HG03565 (cell line): Measurements from ENCODE around the gene KIAA0040.
A peak's percentile ranks its signal among the peaks of the same experiment; 100 is the strongest.

Experiments
- ATAC-seq: cut with Tn5 transposase; IDR thresholded peaks from one replicate; pipeline ENCODE4 v1.9.1; 2021; ENCODE audit warnings: mild to moderate bottlenecking, moderate library complexity; ENCODE audit not compliant: unreplicated experiment

KIAA0040 gene

GRCh38 chr1:175145899-175146528 lies 46.6 kb downstream of the KIAA0040 start:
- no peak for ATAC-seq

- no peak for ATAC-seq
Measured at GRCh38 chr1:175138579-175138978, 54.0 kb downstream of the KIAA0040 start.

GRCh38 chr1:175137369-175137768 lies 55.2 kb downstream of the KIAA0040 start:
- ATAC-seq: no peak

DNA sequence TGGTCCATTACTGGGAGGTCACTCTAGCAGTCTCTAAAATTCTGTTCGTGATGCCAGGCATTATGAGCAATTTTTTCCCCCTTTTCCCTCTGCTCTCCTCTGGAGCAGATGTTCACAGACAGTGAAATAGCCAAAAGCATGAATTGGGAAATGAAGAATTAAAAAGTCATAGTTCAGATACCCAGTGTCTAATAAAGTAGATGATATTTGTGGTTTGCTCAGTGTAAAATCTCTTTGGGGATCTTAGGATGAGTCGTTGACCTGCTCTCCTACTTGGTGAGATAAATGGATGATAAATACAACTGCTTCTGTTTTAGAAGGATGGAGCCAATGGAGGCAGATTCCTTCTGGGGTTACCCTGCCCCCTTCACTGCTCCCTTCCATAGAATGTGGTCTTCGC lies 56.3 kb downstream of the KIAA0040 start:
- no peak for ATAC-seq

- no peak for ATAC-seq
Measured at GRCh38 chr1:175134500-175134899, 58.1 kb downstream of the KIAA0040 start.

- ATAC-seq: peak; percentile 48
Measured at GRCh38 chr1:175133673-175134435, 58.7 kb downstream of the KIAA0040 start.

DNA sequence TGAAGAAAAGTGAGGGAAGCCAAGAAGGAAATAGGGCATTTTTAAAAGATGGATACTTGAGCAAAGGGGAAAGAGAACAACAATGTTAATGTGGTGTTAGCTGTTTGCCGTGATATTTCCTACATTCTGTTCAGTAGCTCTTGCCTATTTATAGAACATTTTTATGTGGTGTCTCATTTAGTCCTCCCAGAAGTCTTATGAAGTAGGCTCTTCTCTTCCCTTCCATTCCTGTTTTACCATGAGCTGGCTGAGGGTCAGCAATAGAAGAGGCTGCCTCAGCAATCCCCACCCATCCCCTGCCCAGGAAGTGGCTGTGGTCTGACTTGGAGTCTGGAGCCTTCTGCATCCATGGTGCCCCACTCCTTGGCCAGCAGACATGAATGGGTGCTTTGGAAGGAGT lies 60.1 kb downstream of the KIAA0040 start:
- ATAC-seq: no peak

DNA sequence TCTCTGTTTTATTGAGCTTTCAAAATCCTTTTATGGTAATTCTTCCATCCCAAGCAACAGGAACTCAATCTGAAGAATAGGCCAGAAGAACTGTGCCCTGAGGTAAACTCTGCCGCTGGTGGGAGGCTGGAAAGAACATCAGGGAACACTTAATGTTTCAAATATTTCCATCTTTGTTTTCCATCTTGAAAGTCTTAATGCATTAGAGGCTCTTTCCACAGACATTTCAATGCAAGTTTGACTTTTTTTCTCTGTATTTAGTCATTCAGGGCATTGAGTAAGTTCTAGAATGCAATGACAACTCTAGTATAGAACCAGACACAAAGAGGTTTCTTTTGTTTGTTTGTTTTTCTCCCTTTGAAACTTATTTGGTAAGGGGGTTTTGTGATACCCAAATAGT lies 61.5 kb downstream of the KIAA0040 start:
- no peak for ATAC-seq

DNA sequence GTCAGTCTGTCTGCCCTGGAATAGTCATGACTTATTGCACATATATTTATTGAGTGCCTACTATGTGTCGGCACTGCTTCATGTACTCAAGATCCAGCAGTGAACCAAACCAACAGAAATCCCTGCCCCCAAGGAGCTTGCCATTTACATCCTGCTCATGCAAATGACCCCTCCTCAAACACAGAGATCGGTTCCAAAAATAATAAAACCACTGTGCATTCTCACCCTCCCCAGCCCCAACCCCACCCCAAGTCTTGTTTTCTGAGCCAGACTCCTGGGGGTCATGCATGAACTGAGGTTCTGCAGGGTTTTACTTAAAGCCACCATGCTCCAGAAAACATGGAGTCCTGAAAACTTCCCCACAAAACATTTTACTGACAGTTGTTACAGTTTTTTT lies 61.9 kb downstream of the KIAA0040 start:
- ATAC-seq: no peak

DNA sequence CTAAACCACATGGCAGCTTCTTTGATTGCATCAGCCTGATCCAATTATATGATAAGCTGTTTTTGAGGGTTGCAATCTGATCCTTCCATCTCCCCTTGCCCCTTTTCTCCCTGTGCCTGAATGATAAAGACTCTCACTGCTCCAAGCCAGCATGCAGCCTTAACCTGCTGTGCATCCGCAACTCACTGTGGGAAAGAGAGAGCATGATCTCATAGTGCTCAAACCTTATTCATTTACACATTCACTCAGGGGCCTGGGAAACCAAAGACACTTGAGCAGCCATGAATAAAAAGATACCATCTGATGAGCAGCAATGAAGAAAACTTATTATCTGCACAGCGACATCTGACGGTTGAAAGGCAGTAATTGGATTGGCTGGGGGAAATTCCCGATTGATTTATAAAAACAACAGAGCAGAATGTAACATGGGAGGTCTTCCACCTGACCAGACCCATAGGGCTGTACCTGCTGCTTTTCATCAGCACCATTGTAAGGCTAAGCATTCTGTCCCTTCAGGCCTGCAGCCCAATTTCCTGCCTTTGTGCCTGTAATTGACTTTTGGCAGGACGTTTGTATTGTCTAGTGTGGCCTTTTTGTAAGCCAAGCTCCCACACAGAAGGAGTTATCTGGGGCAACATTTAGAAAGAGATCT lies 62.5 kb downstream of the KIAA0040 start:
- ATAC-seq: no peak

DNA sequence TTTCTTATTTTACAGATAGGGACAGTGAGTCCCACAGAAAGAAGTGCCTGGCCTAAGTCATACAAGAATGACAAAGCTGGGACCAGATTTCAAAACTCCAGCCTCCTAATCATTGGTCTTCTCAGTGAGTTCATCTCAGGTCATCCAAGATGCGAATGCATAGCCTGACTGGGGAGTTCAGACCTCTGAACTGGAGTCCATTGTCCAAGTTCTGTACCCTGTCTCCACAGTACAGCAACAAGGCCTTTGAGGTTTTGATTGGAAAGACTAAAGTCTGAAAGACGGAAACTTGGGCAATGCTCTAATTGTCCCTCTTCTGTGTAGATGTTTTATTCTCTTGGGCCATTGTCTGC lies 63.0 kb downstream of the KIAA0040 start:
- no peak for ATAC-seq

- no peak for ATAC-seq
Measured at GRCh38 chr1:175129182-175129581, 63.4 kb downstream of the KIAA0040 start.

GRCh38 chr1:175128523-175128922 lies 64.1 kb downstream of the KIAA0040 start:
- ATAC-seq: no peak

GRCh38 chr1:175127565-175127964 lies 65.0 kb downstream of the KIAA0040 start:
- no peak for ATAC-seq

- no peak for ATAC-seq
Measured at GRCh38 chr1:175126347-175126746, 66.2 kb downstream of the KIAA0040 start.

GRCh38 chr1:175124861-175125260 lies 67.7 kb downstream of the KIAA0040 start:
- ATAC-seq: no peak

DNA sequence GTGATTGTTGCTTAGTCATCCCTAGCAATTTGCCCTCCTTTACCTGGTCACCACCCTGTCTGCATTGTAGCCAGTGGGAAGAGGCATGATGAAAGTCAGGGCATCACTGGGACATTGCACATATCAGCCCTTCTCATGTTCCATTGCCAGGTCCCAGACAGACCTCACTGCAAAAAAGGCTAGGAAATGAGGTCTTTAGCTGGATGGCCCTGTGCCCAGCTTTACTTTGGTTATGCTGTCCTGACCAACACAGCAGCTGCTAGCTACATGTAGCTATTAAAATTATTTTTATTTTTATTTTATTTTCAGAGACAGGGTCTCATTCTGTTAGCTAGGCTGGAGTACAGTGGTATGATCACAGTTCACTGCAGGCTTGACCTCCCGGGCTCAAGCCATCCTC lies 72.1 kb downstream of the KIAA0040 start:
- no peak for ATAC-seq

GRCh38 chr1:175118375-175119367 lies 73.9 kb downstream of the KIAA0040 start:
- ATAC-seq: peak; percentile 61

DNA sequence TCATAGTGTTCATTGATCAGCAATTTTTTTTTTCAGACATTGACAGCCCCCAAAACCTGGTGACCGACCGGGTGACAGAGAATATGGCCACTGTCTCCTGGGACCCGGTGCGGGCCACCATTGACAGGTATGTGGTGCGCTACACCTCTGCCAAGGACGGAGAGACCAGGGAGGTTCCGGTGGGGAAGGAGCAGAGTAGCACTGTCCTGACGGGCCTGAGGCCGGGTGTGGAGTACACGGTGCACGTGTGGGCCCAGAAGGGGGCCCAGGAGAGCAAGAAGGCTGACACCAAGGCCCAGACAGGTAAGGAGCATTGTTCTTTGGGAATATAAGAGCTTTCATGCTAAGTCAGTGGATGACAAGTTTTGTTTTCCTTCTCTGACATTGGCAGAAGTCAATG lies 75.7 kb downstream of the KIAA0040 start:
- ATAC-seq: no peak

DNA sequence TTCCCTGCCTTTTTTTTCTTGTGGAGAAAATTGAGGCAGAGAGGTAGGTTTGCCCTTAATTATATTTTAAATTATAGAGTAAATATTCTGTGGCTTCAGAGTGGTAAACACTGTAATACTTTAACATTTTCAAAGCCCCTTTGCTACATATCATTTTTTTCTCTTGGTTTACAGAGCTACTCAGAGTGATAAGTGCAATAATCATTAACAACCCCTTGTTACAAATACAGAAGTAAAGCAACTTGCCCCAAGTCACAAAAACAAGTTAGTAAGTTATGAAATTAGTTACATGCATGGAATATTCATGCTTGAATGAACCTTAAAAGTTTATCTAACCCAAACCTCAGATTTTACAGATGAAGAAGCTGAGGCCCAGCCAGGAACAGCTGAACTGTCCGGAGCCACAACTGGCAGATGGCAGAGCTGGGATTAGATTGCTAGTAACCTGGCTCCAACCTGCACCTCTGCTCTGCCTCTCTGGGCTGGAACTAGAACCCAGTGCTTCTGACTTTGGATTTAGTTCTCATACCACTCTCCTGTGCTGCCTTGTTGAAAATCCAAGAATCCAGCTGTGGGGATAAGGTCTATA lies 76.3 kb downstream of the KIAA0040 start:
- no peak for ATAC-seq

DNA sequence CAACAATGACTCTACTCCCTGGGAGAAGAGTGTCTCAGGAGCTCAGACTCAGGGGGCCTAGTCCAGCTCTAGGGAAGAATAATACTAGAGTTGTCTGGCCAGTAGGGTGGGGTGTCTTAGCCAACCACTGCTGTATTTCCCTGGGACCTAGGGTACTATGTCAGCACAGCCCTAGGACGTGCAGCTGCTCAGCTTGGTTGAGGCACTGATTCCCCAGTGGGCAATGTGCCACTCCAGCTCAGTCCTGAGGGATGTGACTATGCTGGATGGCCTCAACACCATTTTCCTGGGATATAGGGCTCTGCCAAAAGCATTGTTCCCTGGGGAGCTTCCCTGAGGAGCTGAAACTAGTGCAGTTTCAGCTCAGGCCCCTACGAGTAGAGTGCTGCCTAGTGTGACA lies 77.6 kb downstream of the KIAA0040 start:
- no peak for ATAC-seq
